ENCODE results near the gene CMKLR1.

The CMKLR1 gene

GRCh38 chr12:108289350-108290161, 49.6 kb downstream of the CMKLR1 start:
- H3K4me3 Mint-ChIP-seq: no peak overlapping the region
- H3K36me3 Mint-ChIP-seq: no peaks in the 10 kb centered on the region
- no peaks in the 10 kb centered on the region for H3K4me1 Mint-ChIP-seq (ENCODE audit: low read depth)
- H3K27me3 Mint-ChIP-seq: peaks cover 2% of the 10 kb centered on the region
- H3K9me3 Mint-ChIP-seq (ENCODE audit: low read depth): no peaks in the 10 kb centered on the region
- H3K27ac Mint-ChIP-seq: no peak overlapping the region

- no peaks in the 10 kb centered on the region for H3K9me3 Mint-ChIP-seq (ENCODE audit: low read depth)
- H3K27ac Mint-ChIP-seq: no peak overlapping the region
- H3K4me3 Mint-ChIP-seq: no peak overlapping the region
- no peaks in the 10 kb centered on the region for H3K4me1 Mint-ChIP-seq (ENCODE audit: low read depth)
- H3K36me3 Mint-ChIP-seq: no peaks in the 10 kb centered on the region
- peaks cover 7% of the 10 kb centered on the region for H3K27me3 Mint-ChIP-seq
Observed at GRCh38 chr12:108287227-108287626, 51.9 kb downstream of the CMKLR1 start.

- Mint-ChIP-seq H3K27ac (no peak overlapping the region), H3K9me3 (ENCODE audit: low read depth) (no peaks in the 10 kb centered on the region), H3K4me1 (ENCODE audit: low read depth) (no peaks in the 10 kb centered on the region), H3K27me3 (peaks cover 7% of the 10 kb centered on the region), H3K4me3 (no peak overlapping the region), H3K36me3 (no peaks in the 10 kb centered on the region)
Observed at GRCh38 chr12:108285016-108285415, 54.1 kb downstream of the CMKLR1 start.

GRCh38 chr12:108284163-108284562, 54.9 kb downstream of the CMKLR1 start:
- Mint-ChIP-seq H3K27ac (no peak overlapping the region), H3K4me1 (ENCODE audit: low read depth) (no peaks in the 10 kb centered on the region), H3K27me3 (peaks cover 7% of the 10 kb centered on the region), H3K9me3 (ENCODE audit: low read depth) (no peaks in the 10 kb centered on the region), H3K36me3 (no peaks in the 10 kb centered on the region), H3K4me3 (no peak overlapping the region)

- Mint-ChIP-seq H3K4me1 (ENCODE audit: low read depth) (no peaks in the 10 kb centered on the region), H3K36me3 (no peaks in the 10 kb centered on the region), H3K27me3 (peaks cover 6% of the 10 kb centered on the region), H3K27ac (no peak overlapping the region), H3K4me3 (no peak overlapping the region), H3K9me3 (ENCODE audit: low read depth) (no peaks in the 10 kb centered on the region)
Observed at GRCh38 chr12:108282676-108283075, 56.4 kb downstream of the CMKLR1 start.

- Mint-ChIP-seq H3K4me3 (no peak overlapping the region), H3K27me3 (peaks cover 7% of the 10 kb centered on the region), H3K4me1 (ENCODE audit: low read depth) (no peaks in the 10 kb centered on the region), H3K9me3 (ENCODE audit: low read depth) (no peaks in the 10 kb centered on the region), H3K36me3 (no peaks in the 10 kb centered on the region), H3K27ac (no peak overlapping the region)
Observed at GRCh38 chr12:108282160-108282559, 57.0 kb downstream of the CMKLR1 start.

GRCh38 chr12:108277613-108278012, 61.5 kb downstream of the CMKLR1 start:
- Mint-ChIP-seq H3K9me3 (ENCODE audit: low read depth) (no peaks in the 10 kb centered on the region), H3K36me3 (no peaks in the 10 kb centered on the region), H3K27ac (no peak overlapping the region), H3K27me3 (peaks cover 1% of the 10 kb centered on the region), H3K4me1 (ENCODE audit: low read depth) (no peaks in the 10 kb centered on the region), H3K4me3 (no peak overlapping the region)

GRCh38 chr12:108273217-108273616, 65.9 kb downstream of the CMKLR1 start:
- H3K4me3 Mint-ChIP-seq: no peak overlapping the region
- H3K27me3 Mint-ChIP-seq: peaks cover 13% of the 10 kb centered on the region
- H3K4me1 Mint-ChIP-seq (ENCODE audit: low read depth): no peaks in the 10 kb centered on the region
- H3K36me3 Mint-ChIP-seq: no peaks in the 10 kb centered on the region
- H3K27ac Mint-ChIP-seq: no peak overlapping the region
- H3K9me3 Mint-ChIP-seq (ENCODE audit: low read depth): no peaks in the 10 kb centered on the region

- H3K27ac Mint-ChIP-seq: no peak overlapping the region
- no peaks in the 10 kb centered on the region for H3K9me3 Mint-ChIP-seq (ENCODE audit: low read depth)
- peaks cover 12% of the 10 kb centered on the region for H3K27me3 Mint-ChIP-seq
- no peaks in the 10 kb centered on the region for H3K36me3 Mint-ChIP-seq
- no peaks in the 10 kb centered on the region for H3K4me1 Mint-ChIP-seq (ENCODE audit: low read depth)
- no peak overlapping the region for H3K4me3 Mint-ChIP-seq
Observed at GRCh38 chr12:108271951-108272872, 66.9 kb downstream of the CMKLR1 start.

GRCh38 chr12:108270849-108271143, 68.3 kb downstream of the CMKLR1 start:
- no peaks in the 10 kb centered on the region for H3K36me3 Mint-ChIP-seq
- peaks cover 19% of the 10 kb centered on the region for H3K27me3 Mint-ChIP-seq
- no peaks in the 10 kb centered on the region for H3K4me1 Mint-ChIP-seq (ENCODE audit: low read depth)
- no peak overlapping the region for H3K27ac Mint-ChIP-seq
- H3K9me3 Mint-ChIP-seq (ENCODE audit: low read depth): no peaks in the 10 kb centered on the region
- H3K4me3 Mint-ChIP-seq: no peak overlapping the region

GRCh38 chr12:108270035-108270848, 68.9 kb downstream of the CMKLR1 start:
- H3K4me1 Mint-ChIP-seq (ENCODE audit: low read depth): no peaks in the 10 kb centered on the region
- peaks cover 19% of the 10 kb centered on the region for H3K27me3 Mint-ChIP-seq
- H3K4me3 Mint-ChIP-seq: no peak overlapping the region
- H3K27ac Mint-ChIP-seq: no peak overlapping the region
- no peaks in the 10 kb centered on the region for H3K9me3 Mint-ChIP-seq (ENCODE audit: low read depth)
- H3K36me3 Mint-ChIP-seq: no peaks in the 10 kb centered on the region

GRCh38 chr12:108269224-108269623, 69.9 kb downstream of the CMKLR1 start:
- H3K27me3 Mint-ChIP-seq: peaks cover 23% of the 10 kb centered on the region
- no peak overlapping the region for H3K4me3 Mint-ChIP-seq
- no peaks in the 10 kb centered on the region for H3K4me1 Mint-ChIP-seq (ENCODE audit: low read depth)
- no peaks in the 10 kb centered on the region for H3K9me3 Mint-ChIP-seq (ENCODE audit: low read depth)
- H3K27ac Mint-ChIP-seq: no peak overlapping the region
- no peaks in the 10 kb centered on the region for H3K36me3 Mint-ChIP-seq

GRCh38 chr12:108268397-108268796, 70.7 kb downstream of the CMKLR1 start:
- Mint-ChIP-seq H3K9me3 (ENCODE audit: low read depth) (no peaks in the 10 kb centered on the region), H3K4me1 (ENCODE audit: low read depth) (no peaks in the 10 kb centered on the region), H3K36me3 (no peaks in the 10 kb centered on the region), H3K27me3 (peaks cover 23% of the 10 kb centered on the region), H3K4me3 (no peak overlapping the region), H3K27ac (no peak overlapping the region)

GRCh38 chr12:108267450-108267849, 71.7 kb downstream of the CMKLR1 start:
- no peak overlapping the region for H3K27ac Mint-ChIP-seq
- peaks cover 23% of the 10 kb centered on the region for H3K27me3 Mint-ChIP-seq
- H3K4me3 Mint-ChIP-seq: no peak overlapping the region
- H3K4me1 Mint-ChIP-seq (ENCODE audit: low read depth): no peaks in the 10 kb centered on the region
- H3K36me3 Mint-ChIP-seq: no peaks in the 10 kb centered on the region
- H3K9me3 Mint-ChIP-seq (ENCODE audit: low read depth): no peaks in the 10 kb centered on the region

- H3K27me3 Mint-ChIP-seq: peaks cover 18% of the 10 kb centered on the region
- H3K9me3 Mint-ChIP-seq (ENCODE audit: low read depth): no peaks in the 10 kb centered on the region
Observed at GRCh38 chr12:108266131-108266530, 73.0 kb downstream of the CMKLR1 start.

More at GRCh38 chr12:108266131-108266530, 73.0 kb downstream of the CMKLR1 start:
- H3K4me3 Mint-ChIP-seq: no peak overlapping the region
- no peaks in the 10 kb centered on the region for H3K36me3 Mint-ChIP-seq
- no peaks in the 10 kb centered on the region for H3K4me1 Mint-ChIP-seq (ENCODE audit: low read depth)
- no peak overlapping the region for H3K27ac Mint-ChIP-seq
